GM10266 (cell line): ENCODE data around the gene OR5D18.
"Not testable (repeated sequence)": the region's sequence is repeated elsewhere in the genome, so short reads cannot be mapped to it uniquely, and the experiment has no call there.

Experiments
- DNase-seq: peaks from one replicate; pipeline ENCODE4 v3.0.0; 2012; ENCODE audit errors: extremely low spot score
- TF ChIP-seq, protein P1 (sequence below): IDR thresholded peaks from 2 replicates; pipeline ENCODE4 v1.5.1; 2012; ENCODE audit warnings: mild to moderate bottlenecking, low read depth; ENCODE audit not compliant: control insufficient read depth, insufficient read depth; ENCODE audit errors: missing control alignments

Gene OR5D18

DNA sequence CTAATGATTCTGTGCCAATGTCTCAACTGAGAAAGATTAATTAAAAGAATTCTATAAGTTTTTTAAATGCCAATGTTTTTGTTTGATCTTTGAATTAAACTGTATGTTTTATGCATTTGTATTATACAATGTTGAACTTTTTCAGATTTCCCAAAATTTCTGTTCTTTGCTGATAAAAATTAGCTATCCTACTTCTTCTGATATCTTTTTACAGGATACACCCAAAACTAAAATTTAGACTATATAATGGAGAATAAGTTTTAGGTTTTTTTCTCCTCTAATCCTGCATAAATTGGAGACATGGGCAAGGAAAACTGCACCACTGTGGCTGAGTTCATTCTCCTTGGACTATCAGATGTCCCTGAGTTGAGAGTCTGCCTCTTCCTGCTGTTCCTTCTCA is 7.5 kb downstream of the OR5D18 start, which contains the start of gene OR5L2:
Gene OR5L2 (plus strand): TSS at position 301 of the 400 bp plus-strand sequence. CDS start 0 bp downstream, at position 301.
- no peak for DNase-seq
- TF ChIP-seq, protein P1, sequence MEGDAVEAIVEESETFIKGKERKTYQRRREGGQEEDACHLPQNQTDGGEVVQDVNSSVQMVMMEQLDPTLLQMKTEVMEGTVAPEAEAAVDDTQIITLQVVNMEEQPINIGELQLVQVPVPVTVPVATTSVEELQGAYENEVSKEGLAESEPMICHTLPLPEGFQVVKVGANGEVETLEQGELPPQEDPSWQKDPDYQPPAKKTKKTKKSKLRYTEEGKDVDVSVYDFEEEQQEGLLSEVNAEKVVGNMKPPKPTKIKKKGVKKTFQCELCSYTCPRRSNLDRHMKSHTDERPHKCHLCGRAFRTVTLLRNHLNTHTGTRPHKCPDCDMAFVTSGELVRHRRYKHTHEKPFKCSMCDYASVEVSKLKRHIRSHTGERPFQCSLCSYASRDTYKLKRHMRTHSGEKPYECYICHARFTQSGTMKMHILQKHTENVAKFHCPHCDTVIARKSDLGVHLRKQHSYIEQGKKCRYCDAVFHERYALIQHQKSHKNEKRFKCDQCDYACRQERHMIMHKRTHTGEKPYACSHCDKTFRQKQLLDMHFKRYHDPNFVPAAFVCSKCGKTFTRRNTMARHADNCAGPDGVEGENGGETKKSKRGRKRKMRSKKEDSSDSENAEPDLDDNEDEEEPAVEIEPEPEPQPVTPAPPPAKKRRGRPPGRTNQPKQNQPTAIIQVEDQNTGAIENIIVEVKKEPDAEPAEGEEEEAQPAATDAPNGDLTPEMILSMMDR: no peak

DNA sequence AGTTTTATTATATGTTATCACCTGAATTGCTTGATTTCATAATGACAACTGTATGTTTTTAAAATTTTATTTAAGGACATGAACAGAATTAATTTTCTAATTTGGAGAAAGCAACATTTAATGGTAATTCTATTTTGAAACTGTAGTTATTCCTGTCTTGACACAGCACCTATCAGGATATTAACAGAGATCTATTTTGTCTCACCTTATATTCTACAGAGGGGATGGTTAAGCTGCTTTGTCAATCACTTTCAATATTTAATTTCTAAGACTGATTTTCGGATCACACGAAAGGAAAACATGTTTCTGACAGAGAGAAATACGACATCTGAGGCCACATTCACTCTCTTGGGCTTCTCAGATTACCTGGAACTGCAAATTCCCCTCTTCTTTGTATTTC is 19.0 kb downstream of the OR5D18 start, which contains the start of gene OR5D16:
Gene OR5D16 (plus strand): TSS at position 301 of the 400 bp plus-strand sequence. CDS start 0 bp downstream, at position 301.
- DNase-seq: no peak
- TF ChIP-seq, protein P1: no peak

DNA sequence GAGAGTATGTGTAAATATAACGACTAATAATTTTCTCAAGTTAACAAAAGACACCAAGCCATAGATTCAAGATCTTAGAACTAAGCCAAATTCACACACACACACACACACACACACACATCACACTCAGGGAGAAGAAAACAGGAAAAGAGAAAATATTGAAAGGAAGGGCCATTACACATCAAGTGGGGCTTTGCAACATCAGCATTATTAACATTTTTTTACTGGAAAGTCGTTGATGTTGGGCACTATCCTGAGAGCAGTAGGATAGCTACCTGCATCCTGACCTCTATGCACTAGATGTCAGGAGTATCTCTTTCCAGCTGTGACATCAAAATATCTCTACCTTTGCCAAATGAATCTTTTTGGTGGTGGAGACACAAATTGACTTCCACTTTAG is 28.0 kb downstream of the OR5D18 start:
- TF ChIP-seq, protein P1: no peak
- DNase-seq: no peak

DNA sequence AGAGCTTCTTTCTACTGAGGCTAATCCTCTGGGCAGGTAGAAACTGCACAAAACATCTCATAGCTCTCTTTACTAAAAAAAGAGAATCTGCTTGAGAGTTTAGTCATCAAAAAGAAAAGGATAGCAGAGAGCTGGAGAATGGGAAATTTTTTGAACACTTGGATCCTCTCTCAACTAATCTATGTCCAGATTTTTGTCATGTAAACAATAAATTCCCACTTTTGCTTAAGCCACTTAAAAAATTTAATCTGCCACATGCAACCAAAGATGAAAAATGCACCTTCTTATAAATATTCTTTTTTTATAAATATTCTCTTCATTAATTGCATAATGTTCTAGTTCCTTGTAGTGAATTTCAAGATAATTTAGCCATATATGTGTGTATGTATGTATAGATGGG is 29.6 kb downstream of the OR5D18 start:
- TF ChIP-seq, protein P1: no peak
- DNase-seq: no peak

DNA sequence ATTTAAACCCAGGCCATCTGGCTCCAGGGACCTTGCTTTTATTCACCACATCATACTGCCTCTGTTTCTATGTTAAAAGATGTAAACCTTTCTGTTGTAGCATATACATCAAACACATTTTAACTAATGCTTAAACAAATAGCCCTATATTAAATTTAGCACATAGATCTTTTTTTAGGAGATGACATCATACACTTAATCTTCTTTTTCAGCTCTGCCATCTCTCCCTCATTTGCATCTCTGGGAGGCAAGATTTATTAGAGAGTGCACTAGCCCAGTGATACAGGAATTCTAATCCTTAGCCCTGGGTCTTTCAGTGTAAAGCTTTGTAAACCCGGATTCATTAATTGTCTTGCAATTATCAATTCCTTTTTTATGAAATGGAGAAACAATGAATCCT is 32.7 kb downstream of the OR5D18 start:
- DNase-seq: no peak
- TF ChIP-seq, protein P1: no peak

DNA sequence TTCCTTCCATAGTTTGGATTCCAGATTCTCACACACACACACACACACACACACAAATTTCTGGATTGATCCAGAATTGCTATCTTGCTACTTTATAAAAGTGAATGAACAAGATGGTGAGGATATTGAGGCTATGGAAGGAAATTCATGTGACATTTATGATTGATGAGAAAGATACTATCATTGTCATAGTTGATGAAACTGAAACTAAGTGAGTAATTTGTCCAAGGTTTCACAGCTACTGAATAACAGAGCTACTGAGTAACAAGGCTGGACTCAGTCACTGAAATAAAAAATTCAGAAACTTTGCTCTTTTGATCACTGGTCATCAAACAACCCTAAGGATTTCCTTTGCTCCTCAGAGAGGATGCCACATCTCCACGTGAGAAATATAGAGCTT is 35.3 kb downstream of the OR5D18 start:
- DNase-seq: no peak
- TF ChIP-seq, protein P1: no peak

DNA sequence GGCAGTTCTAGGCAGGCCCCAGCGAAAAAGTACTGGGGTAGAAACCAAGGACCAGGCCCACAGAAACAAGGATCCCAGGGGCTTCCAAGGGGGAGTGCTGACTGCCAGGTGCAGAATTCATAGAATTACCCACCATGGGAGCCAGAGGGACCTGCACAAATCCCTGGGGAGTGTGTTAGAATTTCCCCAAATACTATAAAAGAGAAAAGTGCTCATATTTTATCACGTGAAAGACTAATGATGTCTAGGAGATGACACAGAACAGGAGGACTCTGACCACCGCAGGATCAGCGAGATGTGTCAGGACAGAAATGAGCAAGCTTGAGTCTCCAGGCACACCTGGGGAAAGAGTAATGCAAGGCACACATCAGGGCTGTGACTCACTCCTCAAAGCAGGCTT is 47.9 kb downstream of the OR5D18 start:
- DNase-seq: not testable (repeated sequence)
